GM19351 (cell line): ENCODE results near the gene NEMP1.
A peak's percentile ranks its signal among the peaks of the same experiment; 100 is the strongest.
"Not testable (repeated sequence)": the region's sequence is repeated elsewhere in the genome, so short reads cannot be mapped to it uniquely, and the experiment has no call there.

ENCODE experiments used
- ATAC-seq: cut with Tn5 transposase; IDR thresholded peaks from one replicate; pipeline ENCODE4 v1.9.1; 2021; ENCODE audit warnings: mild to moderate bottlenecking, moderate library complexity; ENCODE audit not compliant: unreplicated experiment

Gene NEMP1

GRCh38 chr12:57063991-57064685 is 14.5 kb downstream of the NEMP1 start:
- peak; percentile 83 for ATAC-seq

DNA sequence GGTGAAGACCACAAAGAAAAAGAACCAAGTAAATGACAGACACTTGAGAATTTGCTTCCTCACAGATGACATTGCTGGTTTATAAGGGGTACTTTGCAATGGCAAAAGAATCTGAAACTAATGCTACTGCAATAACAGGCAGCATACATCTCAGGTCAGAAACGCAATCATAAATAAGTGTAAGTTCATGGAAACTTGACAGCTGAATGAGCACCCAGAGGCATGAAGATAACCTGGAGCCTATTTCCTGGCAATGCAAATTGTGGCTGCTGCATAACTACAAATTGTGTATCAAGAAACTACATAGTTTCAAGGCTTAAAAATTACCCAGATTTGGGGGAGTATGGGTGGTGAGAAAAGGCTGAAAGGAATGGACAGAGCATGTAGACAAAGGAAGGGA is 20.1 kb downstream of the NEMP1 start:
- peak; percentile 45 for ATAC-seq

DNA sequence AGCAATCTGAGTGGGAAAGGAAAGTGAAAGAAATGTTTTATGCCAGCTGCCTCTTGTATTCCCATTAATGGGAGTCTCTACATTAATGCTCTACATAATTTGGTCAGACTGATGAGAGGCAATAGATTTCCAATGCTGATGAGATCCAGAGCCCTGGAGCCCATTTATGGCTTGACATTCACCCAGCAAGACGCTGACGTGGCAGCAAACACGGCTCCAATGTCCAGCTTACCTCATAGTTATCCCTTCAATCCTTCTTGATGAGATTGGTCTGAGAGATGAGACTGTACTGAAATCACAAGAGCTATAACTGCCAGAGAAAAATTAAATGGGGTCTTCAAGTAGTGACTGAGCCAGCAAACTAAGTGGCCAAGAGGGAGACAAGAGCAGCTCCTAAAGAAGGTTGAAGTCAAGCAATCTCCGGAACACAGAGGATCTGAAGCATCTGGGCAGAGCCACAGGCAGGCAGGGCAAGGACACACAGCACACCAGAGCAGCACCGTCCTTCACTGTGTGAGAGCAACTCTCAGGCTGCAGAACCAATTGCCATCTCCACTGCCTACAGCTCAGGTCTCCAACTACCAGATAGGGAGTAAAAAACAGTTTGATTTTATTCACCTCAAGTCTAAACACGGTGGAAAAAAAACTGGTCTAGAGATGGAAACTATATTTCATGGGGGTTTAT is 21.4 kb downstream of the NEMP1 start:
- ATAC-seq, result no peak

- no peak for ATAC-seq
These were observed 22.8 kb downstream of the NEMP1 start for GRCh38 chr12:57055824-57056223.

- ATAC-seq, result not testable (repeated sequence)
These were observed 24.7 kb downstream of the NEMP1 start for GRCh38 chr12:57053901-57054300.

- ATAC-seq, result not testable (repeated sequence)
These were observed 25.4 kb downstream of the NEMP1 start for GRCh38 chr12:57053146-57053545.

GRCh38 chr12:57051011-57051410 is 27.6 kb downstream of the NEMP1 start:
- no peak for ATAC-seq

- no peak for ATAC-seq
These were observed 28.7 kb downstream of the NEMP1 start, which contains the start of gene MYO1A for GRCh38 chr12:57049890-57050289. TSS of gene MYO1A (minus strand) at chr12:57050129. CDS start at chr12:57048323, 1,806 bp downstream.

DNA sequence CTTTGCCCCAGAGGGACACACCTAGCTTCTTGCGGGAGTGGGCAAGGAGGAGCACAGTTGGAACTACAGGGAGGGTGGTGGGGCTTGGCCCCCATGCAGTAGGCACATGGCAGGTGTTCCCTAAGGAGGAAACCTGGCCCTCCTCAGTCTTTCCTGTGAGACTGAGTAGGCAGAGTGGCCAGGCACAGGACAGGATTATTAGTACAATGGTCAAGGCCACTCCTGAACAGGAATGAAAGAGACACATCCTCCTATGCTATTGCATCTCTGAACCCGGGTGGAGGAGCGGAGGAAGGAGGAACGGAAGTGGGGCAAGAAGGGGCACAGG is 29.5 kb downstream of the NEMP1 start:
- ATAC-seq, result no peak

- no peak for ATAC-seq
These were observed 30.0 kb downstream of the NEMP1 start for GRCh38 chr12:57048423-57049118.

GRCh38 chr12:57047981-57048380 is 30.6 kb downstream of the NEMP1 start:
- ATAC-seq, result no peak

- no peak for ATAC-seq
These were observed 31.4 kb downstream of the NEMP1 start for GRCh38 chr12:57046947-57047890.

- no peak for ATAC-seq
These were observed 32.4 kb downstream of the NEMP1 start for GRCh38 chr12:57046086-57046791.

DNA sequence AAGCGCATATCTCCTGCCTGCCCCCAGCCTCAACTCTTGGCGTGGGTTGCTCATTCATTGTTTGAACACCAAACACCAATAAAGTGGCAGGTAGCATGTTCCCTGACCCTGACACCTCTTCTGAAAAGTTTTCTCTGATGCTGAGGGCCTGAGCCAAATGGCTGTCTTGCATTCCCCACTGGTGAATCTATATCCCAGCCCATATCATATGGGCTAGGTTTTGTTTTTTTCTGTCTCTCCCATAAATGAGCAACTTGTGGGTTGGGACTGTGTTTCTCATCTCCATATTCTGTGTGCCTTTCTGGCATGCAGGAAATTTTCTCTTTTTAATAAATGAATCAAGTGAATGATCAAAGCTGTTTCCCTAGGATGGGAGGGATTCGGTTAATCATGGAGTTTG is 33.7 kb downstream of the NEMP1 start:
- ATAC-seq, result no peak

GRCh38 chr12:57044468-57044867 is 34.1 kb downstream of the NEMP1 start:
- no peak for ATAC-seq

DNA sequence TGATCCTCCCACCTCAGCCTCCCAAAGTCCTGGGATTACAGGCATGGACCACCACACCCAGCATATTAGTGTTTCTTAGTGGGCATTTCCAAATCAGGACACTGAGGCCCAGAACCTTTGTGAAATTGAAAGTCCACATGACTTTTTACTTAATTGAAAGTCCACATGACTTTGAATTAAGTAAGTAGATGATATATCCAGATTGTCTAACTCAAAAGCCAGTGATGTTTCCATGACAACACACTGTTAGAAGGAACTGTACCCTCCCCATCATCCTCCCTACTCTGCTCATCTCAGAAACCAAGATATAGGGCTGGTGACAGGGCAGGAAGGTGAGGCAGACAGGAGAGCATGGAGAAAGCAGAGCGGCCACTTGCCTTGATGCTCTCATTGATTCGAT is 35.9 kb downstream of the NEMP1 start:
- no peak for ATAC-seq

GRCh38 chr12:57040750-57041149 is 37.8 kb downstream of the NEMP1 start:
- ATAC-seq, result no peak

GRCh38 chr12:57040211-57040610 is 38.4 kb downstream of the NEMP1 start:
- no peak for ATAC-seq

DNA sequence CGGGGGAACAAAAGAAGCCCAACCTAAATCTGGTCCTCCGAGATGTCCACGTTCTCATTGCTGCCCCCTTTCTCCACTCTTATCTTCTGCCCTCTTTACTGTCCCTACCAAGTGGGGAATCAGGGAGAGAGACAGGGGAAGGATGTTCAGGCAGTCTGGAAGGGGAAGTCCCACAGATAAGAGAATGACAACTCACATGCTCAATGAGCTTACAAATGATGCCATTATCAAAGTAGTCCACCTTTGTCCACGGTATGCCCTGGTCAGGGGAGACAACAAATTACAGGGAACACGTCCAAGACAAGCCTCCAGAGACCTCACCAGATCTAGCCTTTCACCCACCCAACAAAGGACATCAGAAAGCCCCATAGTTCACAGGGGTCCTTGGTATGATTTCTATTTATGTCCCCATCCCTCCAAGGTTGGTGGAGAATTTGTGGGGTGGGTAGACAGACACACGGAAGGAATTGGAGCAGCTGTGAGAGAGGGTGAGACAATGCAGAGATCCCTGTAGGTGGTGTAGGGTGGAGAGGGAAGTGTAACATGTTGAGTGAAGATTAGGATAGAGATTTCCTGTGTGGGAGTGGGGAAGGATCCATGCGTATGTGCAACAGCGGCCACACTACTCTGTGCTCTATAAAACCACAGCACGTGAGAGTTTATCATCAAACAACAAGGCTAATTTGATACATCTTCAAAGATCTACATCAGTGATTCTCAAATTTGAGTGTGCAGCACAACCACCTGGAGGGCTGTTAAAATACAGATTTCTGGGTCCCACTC is 39.4 kb downstream of the NEMP1 start:
- ATAC-seq, result no peak

GRCh38 chr12:57037264-57037663 is 41.3 kb downstream of the NEMP1 start:
- no peak for ATAC-seq
